ENCODE results near the gene DPH2. TPM values are rescaled to one million over a fixed set of nuclear protein-coding genes. Genes with fewer than 3 reads are reported as not detected.

Gene DPH2
- total RNA-seq, 2 experiments from 2014 or later, result 10.3 to 12.0 TPM

GRCh38 chr1:44019466-44019948 lies 49.7 kb downstream of the DPH2 start:
- Histone ChIP-seq H3K9me3 (ENCODE audit: control insufficient read depth in 1 of 2, insufficient read depth in 1 of 2, low read length in 2 of 2) (no peaks in the 10 kb centered on the region), H3K4me1 (ENCODE audit: insufficient read depth, low read length) (no peaks in the 10 kb centered on the region), H3K4me3 (ENCODE audit: low read length) (no peak overlapping the region), H3K36me3 (ENCODE audit: insufficient read depth, low read length) (no peaks in the 10 kb centered on the region), H3K27ac (ENCODE audit: low read depth in 1 of 2, low read length in 2 of 2) (no peak overlapping the region), H3K27me3 (ENCODE audit: control insufficient read depth in 1 of 2, insufficient read depth in 2 of 2, low read length in 2 of 2) (no peaks in the 10 kb centered on the region)
- Mint-ChIP-seq H3K27me3 (no peaks in the 10 kb centered on the region), H3K4me1 (ENCODE audit: low read depth) (no peaks in the 10 kb centered on the region), H3K27ac (no peak overlapping the region), H3K9me3 (no peaks in the 10 kb centered on the region), H3K4me3 (no peak overlapping the region), H3K36me3 (ENCODE audit: low read depth) (no peaks in the 10 kb centered on the region)
- no peak for ATAC-seq (ENCODE audit: poor library complexity)
- ChIA-PET CTCF (no interaction called here), POLR2A (interaction anchor here (1.1 kb wide), 1 partner anchor 11 kb away, joined by 3 read pairs; no protein-coding TSS in a partner anchor)
- DNase-seq, result no peak
- no peak for TF ChIP-seq CTCF (IDR thresholded peaks at IDR 0.05)
- intact Hi-C loops (cut with DNase I, micrococcal nuclease), result no loop called here

DNA sequence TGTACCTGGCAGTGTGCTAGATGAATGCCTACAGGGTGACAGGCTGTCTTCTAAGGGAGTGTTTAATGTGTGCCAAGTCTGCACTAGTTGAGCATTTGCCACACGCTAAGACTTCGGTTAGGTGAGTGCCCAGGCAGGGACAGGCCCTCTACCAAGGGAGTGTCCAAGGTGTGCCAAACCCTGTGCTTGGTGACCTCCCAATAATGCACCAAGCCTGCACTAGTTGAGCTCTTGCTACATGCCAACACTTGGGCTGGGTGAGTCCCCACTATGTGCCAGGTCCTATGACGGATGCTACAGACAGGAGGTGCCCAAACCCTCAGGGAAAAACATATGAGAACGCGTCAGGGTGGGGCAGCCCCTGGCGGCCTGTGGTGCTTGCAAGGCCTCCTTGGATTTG lies 50.7 kb downstream of the DPH2 start:
- Histone ChIP-seq H3K4me1 (ENCODE audit: insufficient read depth, low read length) (no peaks in the 10 kb centered on the region), H3K9me3 (ENCODE audit: control insufficient read depth in 1 of 2, insufficient read depth in 1 of 2, low read length in 2 of 2) (no peaks in the 10 kb centered on the region), H3K36me3 (ENCODE audit: insufficient read depth, low read length) (no peaks in the 10 kb centered on the region), H3K27me3 (ENCODE audit: control insufficient read depth in 1 of 2, insufficient read depth in 2 of 2, low read length in 2 of 2) (no peaks in the 10 kb centered on the region), H3K4me3 (ENCODE audit: low read length) (no peak overlapping the region), H3K27ac (ENCODE audit: low read depth in 1 of 2, low read length in 2 of 2) (no peak overlapping the region)
- Mint-ChIP-seq H3K4me3 (no peak overlapping the region), H3K9me3 (no peaks in the 10 kb centered on the region), H3K4me1 (ENCODE audit: low read depth) (no peaks in the 10 kb centered on the region), H3K36me3 (ENCODE audit: low read depth) (no peaks in the 10 kb centered on the region), H3K27ac (no peak overlapping the region), H3K27me3 (no peaks in the 10 kb centered on the region)
- DNase-seq, result no peak
- CTCF ChIA-PET, result no interaction called here
- intact Hi-C loops (cut with DNase I, micrococcal nuclease), result no loop called here
- no peak for ATAC-seq (ENCODE audit: poor library complexity)
- POLR2A ChIA-PET, result interaction anchor here (1.1 kb wide), 1 partner anchor 10 kb away, joined by 3 read pairs; no protein-coding TSS in a partner anchor
- no peak for TF ChIP-seq CTCF (IDR thresholded peaks at IDR 0.05)

GRCh38 chr1:44021156-44021555 lies 51.3 kb downstream of the DPH2 start:
- Mint-ChIP-seq H3K27me3 (no peaks in the 10 kb centered on the region), H3K4me1 (ENCODE audit: low read depth) (no peaks in the 10 kb centered on the region), H3K4me3 (no peak overlapping the region), H3K9me3 (no peaks in the 10 kb centered on the region), H3K27ac (no peak overlapping the region), H3K36me3 (ENCODE audit: low read depth) (no peaks in the 10 kb centered on the region)
- intact Hi-C loops (cut with DNase I, micrococcal nuclease), result no loop called here
- POLR2A ChIA-PET, result no interaction called here
- TF ChIP-seq CTCF (IDR thresholded peaks at IDR 0.05), result no peak
- CTCF ChIA-PET, result no interaction called here
- Histone ChIP-seq H3K27ac (ENCODE audit: low read depth in 1 of 2, low read length in 2 of 2) (no peak overlapping the region), H3K36me3 (ENCODE audit: insufficient read depth, low read length) (no peaks in the 10 kb centered on the region), H3K9me3 (ENCODE audit: control insufficient read depth in 1 of 2, insufficient read depth in 1 of 2, low read length in 2 of 2) (no peaks in the 10 kb centered on the region), H3K4me1 (ENCODE audit: insufficient read depth, low read length) (no peaks in the 10 kb centered on the region), H3K27me3 (ENCODE audit: control insufficient read depth in 1 of 2, insufficient read depth in 2 of 2, low read length in 2 of 2) (no peaks in the 10 kb centered on the region), H3K4me3 (ENCODE audit: low read length) (no peak overlapping the region)
- DNase-seq (no peak), ATAC-seq (ENCODE audit: poor library complexity) (no peak)

All from CD4-positive, alpha-beta T cell (primary cell).